ENCODE data around the gene TMEM37.

Gene TMEM37

DNA sequence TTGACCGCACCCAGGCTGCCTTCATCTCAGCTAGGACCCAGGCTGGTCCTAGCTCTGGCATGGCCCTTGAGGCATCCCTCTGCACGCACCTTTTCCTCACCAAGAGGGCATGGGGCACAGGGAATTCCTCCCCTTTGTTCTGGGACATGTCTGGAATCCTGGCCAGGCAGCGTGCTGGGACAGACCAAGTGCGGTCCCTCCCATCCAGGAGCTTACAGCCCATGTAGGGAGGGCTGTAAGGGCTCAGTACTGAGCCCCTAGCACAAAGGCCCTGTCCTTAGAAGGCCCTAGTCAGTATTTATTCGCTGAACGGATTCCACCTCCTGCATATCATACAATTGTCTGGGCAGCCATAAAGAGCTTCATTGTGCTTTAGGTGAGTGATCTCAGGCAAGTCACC is 3.0 kb downstream of the TMEM37 start:
- DNase-seq: no peak

- DNase-seq: no peak
These were observed 3.7 kb downstream of the TMEM37 start for GRCh38 chr2:119435081-119435952.

GRCh38 chr2:119435953-119436297 is 4.3 kb downstream of the TMEM37 start:
- DNase-seq: no peak

- DNase-seq: no peak
These were observed 5.5 kb downstream of the TMEM37 start for GRCh38 chr2:119436993-119437772.

DNA sequence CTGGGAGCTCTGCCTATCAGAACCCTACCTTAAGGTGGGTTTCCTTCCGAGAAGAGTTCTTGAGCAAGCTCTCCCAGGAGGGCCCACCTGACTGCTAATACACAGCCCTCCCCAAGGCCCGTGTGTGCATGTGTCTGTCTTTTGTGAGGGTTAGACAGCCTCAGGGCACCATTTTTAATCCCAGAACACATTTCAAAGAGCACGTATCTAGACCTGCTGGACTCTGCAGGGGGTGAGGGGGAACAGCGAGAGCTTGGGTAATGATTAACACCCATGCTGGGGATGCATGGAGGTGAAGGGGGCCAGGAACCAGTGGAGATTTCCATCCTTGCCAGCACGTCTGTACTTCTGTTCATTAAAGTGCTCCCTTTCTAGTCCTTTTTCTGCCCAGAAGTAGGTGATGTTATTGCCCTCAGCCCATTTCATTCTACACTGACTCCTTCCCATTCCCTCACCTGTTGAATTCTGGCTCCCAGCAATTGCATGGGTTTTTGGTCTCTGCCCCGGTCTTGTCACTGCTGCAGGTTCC is 6.5 kb downstream of the TMEM37 start:
- DNase-seq: no peak

DNA sequence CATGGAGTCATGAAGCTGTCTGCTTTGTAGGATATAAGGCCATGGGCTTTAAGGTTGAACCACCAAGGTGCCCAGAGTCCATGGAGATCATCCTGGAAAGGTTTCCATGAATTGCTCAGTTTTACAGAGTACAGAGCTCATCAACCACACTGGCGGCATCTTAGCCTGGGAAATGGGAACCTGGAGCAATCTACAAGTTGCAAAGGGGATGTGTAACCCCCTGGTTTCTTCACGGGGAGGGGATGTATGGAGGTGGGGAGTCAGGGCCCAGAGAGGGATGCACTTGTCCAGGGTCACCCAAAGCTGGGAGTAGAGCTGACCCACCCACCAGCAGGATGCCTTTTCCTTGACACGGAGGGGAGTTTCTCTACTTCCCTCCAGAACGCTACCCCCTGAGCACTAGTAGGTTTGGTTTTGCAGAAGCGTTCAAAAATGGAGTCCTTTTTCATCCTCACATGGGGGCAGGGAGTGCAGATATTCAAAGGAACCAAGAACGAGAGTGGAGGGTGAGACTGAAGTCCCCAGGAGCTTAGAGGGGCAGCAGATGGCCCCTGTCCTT is 7.2 kb downstream of the TMEM37 start:
- no peak for DNase-seq

DNA sequence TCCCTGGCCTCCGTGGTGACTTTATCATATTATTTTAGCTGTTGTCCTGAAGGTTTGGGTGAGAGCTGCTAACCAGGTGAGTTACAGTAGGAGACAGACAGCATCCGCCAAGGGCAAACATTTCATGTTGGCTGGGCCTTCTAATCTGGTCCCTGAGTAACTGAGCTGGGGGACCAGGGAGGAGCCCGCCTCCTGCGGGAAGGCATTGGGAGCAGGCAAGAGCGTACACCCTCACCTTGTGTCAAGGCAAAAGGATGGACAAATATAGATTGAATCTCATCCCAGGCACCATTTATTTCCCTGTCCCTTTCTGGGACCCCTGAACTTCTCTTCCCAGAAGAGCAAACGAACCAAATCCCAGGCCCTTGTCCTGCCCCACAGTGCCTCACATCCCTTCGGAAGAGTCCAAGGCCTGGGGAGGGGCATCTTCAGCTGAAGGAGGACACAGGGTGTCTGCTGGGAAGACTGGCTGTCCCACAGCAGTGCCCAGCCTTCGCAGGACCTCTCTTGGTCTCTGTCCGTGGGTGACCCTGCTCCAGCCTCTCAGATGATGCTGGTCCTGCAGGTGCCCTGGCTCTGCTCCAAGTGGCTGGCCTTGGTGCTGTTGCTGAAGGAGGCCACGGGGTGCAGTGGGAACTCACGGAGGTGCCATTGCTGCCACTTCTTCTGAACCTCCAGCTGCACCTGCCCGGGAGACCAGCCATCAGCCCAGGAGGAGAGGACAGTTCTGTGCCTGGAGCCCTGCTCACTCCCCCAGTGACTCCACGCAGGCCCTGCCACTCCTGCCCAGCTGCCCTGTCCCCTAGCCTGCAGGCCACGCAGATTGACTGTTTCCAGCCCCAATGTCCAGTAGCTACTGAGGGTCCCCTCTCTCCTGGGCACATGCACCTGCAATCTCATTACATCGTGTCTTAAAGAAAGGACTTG is 8.2 kb downstream of the TMEM37 start:
- no peak for DNase-seq

DNA sequence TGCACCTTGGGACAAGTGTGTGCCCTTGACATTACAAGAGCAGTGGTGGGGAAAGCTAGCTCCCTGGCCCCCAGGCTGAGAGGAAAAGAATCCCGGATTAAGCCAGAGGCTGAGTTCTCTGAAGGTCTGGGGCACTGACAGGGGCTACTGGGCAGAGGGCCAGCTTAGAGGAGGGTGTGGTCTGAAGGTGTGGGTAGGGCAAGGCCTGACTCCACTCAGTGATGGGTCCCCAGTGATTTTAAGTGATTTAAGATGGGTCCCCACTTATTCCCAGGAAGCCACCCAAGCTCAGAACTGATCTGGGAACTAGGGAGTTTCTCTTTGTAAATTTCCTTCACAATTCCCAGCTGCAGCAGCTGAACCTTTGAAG is 8.8 kb downstream of the TMEM37 start:
- DNase-seq: no peak

- DNase-seq: no peak
These were observed 9.2 kb downstream of the TMEM37 start for GRCh38 chr2:119440873-119441272.

- DNase-seq: no peak
These were observed 9.9 kb downstream of the TMEM37 start for GRCh38 chr2:119441376-119442225.

DNA sequence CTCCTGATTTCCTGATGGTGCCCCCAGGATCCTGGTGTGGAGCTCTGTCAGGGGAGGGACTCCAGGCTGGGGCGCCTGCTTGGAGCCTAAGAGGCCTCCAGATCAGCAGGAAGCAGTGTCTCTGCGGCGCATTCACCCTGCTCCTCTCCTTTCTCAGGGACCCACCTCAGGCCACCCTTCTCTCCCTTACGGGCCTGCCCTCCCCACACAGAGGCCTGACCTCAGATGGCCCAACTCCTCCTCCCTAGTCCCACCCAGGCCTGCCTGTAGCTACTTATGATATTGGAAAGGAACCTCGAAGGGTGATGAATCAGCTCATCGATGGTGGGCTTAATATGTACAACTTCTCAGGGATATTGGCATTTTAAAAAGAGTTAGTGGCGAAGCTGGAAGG is 10.6 kb downstream of the TMEM37 start:
- DNase-seq: no peak

- DNase-seq: no peak
These were observed 11.2 kb downstream of the TMEM37 start for GRCh38 chr2:119442850-119443249.

DNA sequence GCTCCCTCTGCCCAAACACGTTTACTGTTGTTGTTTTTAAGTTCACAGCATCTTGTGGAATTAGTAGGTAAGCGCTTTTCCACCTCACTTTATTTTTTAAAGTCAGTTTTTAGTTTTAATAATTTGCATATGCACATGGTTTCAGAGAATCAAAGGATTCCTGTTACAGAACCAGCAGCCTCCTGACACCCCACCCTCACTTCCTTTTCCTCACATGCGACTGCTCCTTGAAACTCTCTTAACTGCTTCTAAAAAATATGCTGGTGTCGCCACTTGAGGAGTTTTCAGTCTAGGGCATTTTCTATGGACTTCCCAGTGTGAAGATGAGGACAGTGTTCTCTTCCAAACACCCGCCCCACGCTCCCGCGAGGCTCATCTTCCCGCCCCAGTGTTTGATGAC is 14.4 kb downstream of the TMEM37 start:
- no peak for DNase-seq

- DNase-seq: no peak
These were observed 16.9 kb downstream of the TMEM37 start for GRCh38 chr2:119448427-119449141.

- DNase-seq: no peak
These were observed 17.9 kb downstream of the TMEM37 start for GRCh38 chr2:119449521-119449920.

GRCh38 chr2:119451336-119452050 is 19.8 kb downstream of the TMEM37 start:
- no peak for DNase-seq

- no peak for DNase-seq
These were observed 22.4 kb downstream of the TMEM37 start for GRCh38 chr2:119453972-119454593.

DNA sequence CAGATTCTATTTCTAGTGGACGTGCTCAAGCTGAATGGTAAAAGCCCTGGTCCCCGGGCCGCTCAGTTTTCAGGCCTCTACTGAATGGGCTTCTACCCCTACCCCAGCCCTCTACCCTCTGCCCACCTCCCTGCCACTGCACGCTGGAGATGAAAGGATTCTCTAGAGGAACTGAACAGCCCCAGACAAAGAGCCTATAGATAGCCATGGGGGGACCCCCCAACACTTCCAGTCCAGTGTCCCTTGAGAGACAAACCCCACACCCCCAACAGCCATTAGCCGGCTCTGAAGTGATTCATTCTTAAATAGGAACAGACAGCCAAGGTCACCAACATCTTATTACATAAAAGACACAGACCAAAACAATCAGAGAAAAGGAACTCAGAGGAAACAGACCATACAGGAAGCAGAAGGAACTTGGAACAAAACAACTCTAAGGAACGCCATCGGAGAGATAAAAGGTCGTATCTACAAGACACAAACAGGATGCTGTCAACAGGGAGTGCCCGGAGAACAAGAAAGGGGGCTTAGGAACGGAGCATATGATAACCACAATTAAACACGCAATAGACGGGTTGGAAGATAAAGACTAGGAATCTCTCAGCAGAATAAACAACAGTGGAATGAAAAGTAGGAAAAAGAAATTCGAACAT is 23.5 kb downstream of the TMEM37 start:
- DNase-seq: no peak

GRCh38 chr2:119460076-119460475 is 28.4 kb downstream of the TMEM37 start:
- no peak for DNase-seq

Data from stimulated activated naive CD4-positive, alpha-beta T cell (primary cell).